Gastroesophageal sphincter (tissue), 4 donors: ENCODE data around the gene ABI2. TPM values are rescaled to one million over a fixed set of nuclear protein-coding genes. Genes with fewer than 3 reads are reported as not detected.
"Not testable (repeated sequence)": the region's sequence is repeated elsewhere in the genome, so short reads cannot be mapped to it uniquely, and the experiment has no call there.

ENCODE experiments used
- ATAC-seq: fragments of 150-250 bp; one replicate; pipeline ENCODE4 v1.9.1; 2016; ENCODE audit warnings: mild to moderate bottlenecking, moderate library complexity
- H3K27ac ChIP-seq, 4 donors: fragments of 200-600 bp; sonication (generic) in 3 of 4; 1 replicate in 3 of 4; 2 replicates in 1 of 4; pipeline ENCODE4 v1.5.1; 2016 to 2019
- H3K27me3 ChIP-seq: fragments of 200-600 bp; sonication (generic); one replicate; pipeline ENCODE4 v1.5.1; 2019
- H3K36me3 ChIP-seq, 2 donors: fragments of 200-600 bp; sonication (generic); one replicate each; pipeline ENCODE4 v1.5.1; 2019; ENCODE audit warnings: control low read depth in 1 of 2
- H3K4me1 ChIP-seq, 3 donors: fragments of 200-600 bp; sonication (generic); 1 replicate in 2 of 3; 2 replicates in 1 of 3; pipeline ENCODE4 v1.5.1; 2016 to 2019; ENCODE audit warnings: control low read depth in 2 of 3
- H3K4me3 ChIP-seq, 2 donors: fragments of 200-600 bp; sonication (generic); one replicate each; pipeline ENCODE4 v1.5.1; 2019; ENCODE audit warnings: mild to moderate bottlenecking in 1 of 2, moderate library complexity in 1 of 2
- H3K9me3 ChIP-seq, 3 donors: fragments of 200-600 bp; sonication (generic); one replicate each; pipeline ENCODE4 v1.5.1; 2017 to 2019; ENCODE audit warnings: control low read depth in 2 of 3
- CTCF ChIP-seq, 4 experiments: fragments of 200-600 bp in 2 of 4; fragments of 450-650 bp in 2 of 4; sonication (generic) in 1 of 4; IDR thresholded peaks; one replicate each; pipeline ENCODE4 v1.5.1; 2017 to 2019; ENCODE audit warnings: antibody characterized with exemption in 4 of 4, mild to moderate bottlenecking in 2 of 4, moderate library complexity in 2 of 4
- EP300 ChIP-seq: sonication (generic); formaldehyde crosslinking; IDR thresholded peaks from one replicate; pipeline ENCODE4 v1.6.1; 2017; ENCODE audit warnings: antibody characterized with exemption, mild to moderate bottlenecking
- POLR2A ChIP-seq, 2 donors: fragments of 450-650 bp; IDR thresholded peaks; one replicate each; pipeline ENCODE4 v1.6.1; 2017; ENCODE audit warnings: antibody characterized with exemption in 2 of 2, mild to moderate bottlenecking in 2 of 2, moderate library complexity in 1 of 2
- POLR2AphosphoS5 ChIP-seq: sonication (generic); formaldehyde crosslinking; IDR thresholded peaks from one replicate; pipeline ENCODE4 v1.6.1; 2017; ENCODE audit warnings: antibody characterized with exemption
- WGBS, 2 donors: methylation state at CpG; one replicate each; pipeline ENCODE4 v1.1.5; 2018; ENCODE audit warnings: low coverage in 1 of 2; 5-methylcytosine and 5-hydroxymethylcytosine counted together
- total RNA-seq, 4 donors: library from RNA; depleted of rRNA; stranded (reverse); fragments of >200 nt; gene quantifications; one replicate each; pipeline ENCODE4 v1.1.0, GENCODE V29; 2016

The ABI2 gene
- total RNA-seq, 4 donors from 2014 or later = 33.0 to 57.5 (median 45.0) TPM

- Histone ChIP-seq H3K27me3 (no peaks in the 10 kb centered on the region), H3K36me3 (peaks cover 0 to 48% of the 10 kb centered on the region in 2 donors), H3K27ac (peak overlapping the region in 2 of 4 donors; percentile 3 to 36), H3K4me1 (peaks cover 0 to 19% (median 0%) of the 10 kb centered on the region in 3 donors), H3K4me3 (no peak overlapping the region), H3K9me3 (no peaks in the 10 kb centered on the region)
- WGBS, 2 donors = 42% methylated on average over 7 of the region's 7 CpGs
- TF ChIP-seq POLR2A (IDR thresholded peaks at IDR 0.05) (no peak), CTCF (IDR thresholded peaks at IDR 0.05) (no peak), POLR2AphosphoS5 (no peak), EP300 (no peak)
- ATAC-seq = no peak
Measured at GRCh38 chr2:203412546-203413331, 84.5 kb downstream of the ABI2 start.

GRCh38 chr2:203413796-203414195, 85.6 kb downstream of the ABI2 start:
- Histone ChIP-seq H3K27ac (no peak overlapping the region), H3K27me3 (no peaks in the 10 kb centered on the region), H3K36me3 (peaks cover 0 to 50% of the 10 kb centered on the region in 2 donors), H3K9me3 (peaks cover 0 to 5% (median 0%) of the 10 kb centered on the region in 3 donors), H3K4me1 (peaks cover 0 to 19% (median 0%) of the 10 kb centered on the region in 3 donors), H3K4me3 (no peak overlapping the region)
- ATAC-seq = no peak
- TF ChIP-seq POLR2A (IDR thresholded peaks at IDR 0.05) (no peak), EP300 (no peak), CTCF (IDR thresholded peaks at IDR 0.05) (no peak), POLR2AphosphoS5 (no peak)

GRCh38 chr2:203418271-203418670, 90.1 kb downstream of the ABI2 start:
- Histone ChIP-seq H3K4me3 (no peak overlapping the region), H3K27ac (no peak overlapping the region), H3K4me1 (peaks cover 0 to under 1% (median 0%) of the 10 kb centered on the region in 3 donors), H3K36me3 (peaks cover 0 to 68% of the 10 kb centered on the region in 2 donors), H3K27me3 (no peaks in the 10 kb centered on the region), H3K9me3 (peaks cover 0 to 6% (median 0%) of the 10 kb centered on the region in 3 donors)
- no peak for ATAC-seq
- 93 to 100% methylated on average over 2 to 5 of the region's 8 CpGs for WGBS, 2 donors
- TF ChIP-seq CTCF (IDR thresholded peaks at IDR 0.05) (no peak), EP300 (no peak), POLR2A (IDR thresholded peaks at IDR 0.05) (no peak), POLR2AphosphoS5 (no peak)

- TF ChIP-seq EP300 = no peak
- TF ChIP-seq CTCF (IDR thresholded peaks at IDR 0.05) = no peak
- TF ChIP-seq POLR2A (IDR thresholded peaks at IDR 0.05) = no peak
- no peak for TF ChIP-seq POLR2AphosphoS5
- Histone ChIP-seq H3K36me3 (peaks cover 0 to 33% of the 10 kb centered on the region in 2 donors), H3K4me3 (no peak overlapping the region), H3K27me3 (no peaks in the 10 kb centered on the region), H3K9me3 (no peaks in the 10 kb centered on the region), H3K27ac (no peak overlapping the region), H3K4me1 (peaks cover 0 to 21% (median 0%) of the 10 kb centered on the region in 3 donors)
- no peak for ATAC-seq
- WGBS, 2 donors = 59 to 95% methylated on average over 2 of the region's 2 CpGs
Measured at GRCh38 chr2:203427061-203427460, 98.9 kb downstream of the ABI2 start.

- 100% methylated on average over 2 of the region's 4 CpGs for WGBS, 2 donors
- ATAC-seq, H3K27me3 ChIP-seq: not testable (repeated sequence)
Measured at GRCh38 chr2:203429643-203430042, 101.4 kb downstream of the ABI2 start.

More at GRCh38 chr2:203429643-203430042, 101.4 kb downstream of the ABI2 start:
- not testable (repeated sequence) for H3K27ac ChIP-seq, H3K9me3 ChIP-seq, H3K4me3 ChIP-seq
- Histone ChIP-seq H3K36me3 (peaks cover 0 to 16% of the 10 kb centered on the region in 2 donors), H3K4me1 (peaks cover 0 to 26% (median 0%) of the 10 kb centered on the region in 3 donors)
